ENCODE results near the gene ARL6IP5. TPM values are rescaled to one million over a fixed set of nuclear protein-coding genes. Genes with fewer than 3 reads are reported as not detected.

The ARL6IP5 gene
- total RNA-seq, 1 experiment from 2014 or later = 16.9 TPM

DNA sequence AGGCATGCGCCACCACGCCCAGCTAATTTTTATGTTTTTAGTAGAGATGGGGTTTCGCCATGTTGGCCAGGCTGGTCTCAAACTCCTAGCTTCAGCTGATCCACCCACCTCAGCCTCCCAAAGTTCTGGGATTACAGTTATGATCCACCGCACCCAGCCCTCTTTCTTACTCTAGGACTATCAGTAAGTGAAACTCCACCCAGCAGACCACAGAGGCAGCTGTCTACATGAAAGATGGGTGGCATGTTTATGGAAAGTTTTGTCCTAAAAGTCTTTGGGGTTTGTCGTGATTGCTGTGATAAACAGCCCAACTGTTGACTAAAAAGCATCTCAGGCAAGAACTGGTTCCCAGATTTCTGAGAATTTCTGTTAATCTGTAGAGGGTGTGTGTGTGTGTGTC, 10.9 kb downstream of the ARL6IP5 start:
- TF ChIP-seq, protein P1, sequence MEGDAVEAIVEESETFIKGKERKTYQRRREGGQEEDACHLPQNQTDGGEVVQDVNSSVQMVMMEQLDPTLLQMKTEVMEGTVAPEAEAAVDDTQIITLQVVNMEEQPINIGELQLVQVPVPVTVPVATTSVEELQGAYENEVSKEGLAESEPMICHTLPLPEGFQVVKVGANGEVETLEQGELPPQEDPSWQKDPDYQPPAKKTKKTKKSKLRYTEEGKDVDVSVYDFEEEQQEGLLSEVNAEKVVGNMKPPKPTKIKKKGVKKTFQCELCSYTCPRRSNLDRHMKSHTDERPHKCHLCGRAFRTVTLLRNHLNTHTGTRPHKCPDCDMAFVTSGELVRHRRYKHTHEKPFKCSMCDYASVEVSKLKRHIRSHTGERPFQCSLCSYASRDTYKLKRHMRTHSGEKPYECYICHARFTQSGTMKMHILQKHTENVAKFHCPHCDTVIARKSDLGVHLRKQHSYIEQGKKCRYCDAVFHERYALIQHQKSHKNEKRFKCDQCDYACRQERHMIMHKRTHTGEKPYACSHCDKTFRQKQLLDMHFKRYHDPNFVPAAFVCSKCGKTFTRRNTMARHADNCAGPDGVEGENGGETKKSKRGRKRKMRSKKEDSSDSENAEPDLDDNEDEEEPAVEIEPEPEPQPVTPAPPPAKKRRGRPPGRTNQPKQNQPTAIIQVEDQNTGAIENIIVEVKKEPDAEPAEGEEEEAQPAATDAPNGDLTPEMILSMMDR (conservative IDR thresholded peaks at IDR 0.05) = no peak
- no peak overlapping the region for H4K5ac ChIP-seq (ENCODE audit: insufficient read length, low read depth, low read length)
- peaks cover 9% of the 10 kb centered on the region for H3K4me1 ChIP-seq (ENCODE audit: insufficient read depth, low read length)
- no peak overlapping the region for H2BK15ac ChIP-seq (ENCODE audit: low read depth, low read length)
- H4K8ac ChIP-seq (replicated peaks; ENCODE audit: insufficient read length, low read depth, low read length) = no peak overlapping the region
- no peak overlapping the region for H3K23ac ChIP-seq (ENCODE audit: insufficient read length, low read depth, low read length)
- no peaks in the 10 kb centered on the region for H3K27me3 ChIP-seq (ENCODE audit: insufficient read depth, low read length)
- no peak overlapping the region for H3K56ac ChIP-seq (ENCODE audit: insufficient read length, low read depth, low read length)
- H2BK120ac ChIP-seq (ENCODE audit: low read depth, low read length, poor library complexity, severe bottlenecking) = no peak overlapping the region
- H3K14ac ChIP-seq (ENCODE audit: insufficient read depth, low read length) = no peak overlapping the region
- no peak overlapping the region for H2AK5ac ChIP-seq (ENCODE audit: insufficient read length, low read length)
- H3K9ac ChIP-seq (ENCODE audit: extremely low read depth, insufficient read length, low read length) = no peak overlapping the region
- no peak overlapping the region for H3K4me2 ChIP-seq (ENCODE audit: insufficient read depth, insufficient read length, low read length)
- H3K23me2 ChIP-seq (ENCODE audit: insufficient read length, low read depth, low read length, poor library complexity, severe bottlenecking) = no peaks in the 10 kb centered on the region
- Mint-ChIP-seq H3K36me3 (ENCODE audit: insufficient read depth in 1 of 3, low read depth in 3 of 3) (no peaks in the 10 kb centered on the region), H3K27ac (no peak overlapping the region; a peak in 1 of 7 replicates), H3K4me3 (no peak overlapping the region), H3K4me1 (peaks cover 11 to 15% of the 10 kb centered on the region in 2 experiments), H3K27me3 (ENCODE audit: low read depth) (no peaks in the 10 kb centered on the region), H3K9me3 (no peaks in the 10 kb centered on the region)
- H2BK12ac ChIP-seq (ENCODE audit: insufficient read length, low read depth, low read length) = no peak overlapping the region
- DNase-seq = no peak
- no peaks in the 10 kb centered on the region; the same call in 1 of the 2 replicates for H3K79me2 ChIP-seq (ENCODE audit: insufficient read depth, low read length)
- no peaks in the 10 kb centered on the region for H3K9me3 ChIP-seq (ENCODE audit: control insufficient read depth, low read depth, low read length)
- no peak overlapping the region for H3K27ac ChIP-seq (ENCODE audit: insufficient read length, low read depth, low read length)
- no peak overlapping the region for H3T11ph ChIP-seq (ENCODE audit: low read length)
- H3K4ac ChIP-seq (ENCODE audit: low read depth, low read length) = no peak overlapping the region
- no peak overlapping the region for H2BK20ac ChIP-seq (ENCODE audit: low read depth, low read length, poor library complexity, severe bottlenecking)
- H3K79me1 ChIP-seq (ENCODE audit: insufficient read depth, low read depth, low read length, poor library complexity, severe bottlenecking) = no peaks in the 10 kb centered on the region
- H3K18ac ChIP-seq (ENCODE audit: insufficient read length, low read depth, low read length) = no peak overlapping the region
- no peaks in the 10 kb centered on the region for H4K20me1 ChIP-seq (ENCODE audit: control insufficient read depth, insufficient read depth, insufficient read length)
- no peak overlapping the region for H2BK5ac ChIP-seq (ENCODE audit: insufficient read length, low read length)
- no peak overlapping the region for H4K91ac ChIP-seq (ENCODE audit: insufficient read length, low read depth, low read length)
- WGBS (ENCODE audit: extremely low coverage, insufficient read length, low lambda C conversion rate) = no CpG with 5 or more reads among the region's 5 CpGs
- H2AFZ ChIP-seq (ENCODE audit: low read length) = no peak overlapping the region

All from H9 (cell line).